ENCODE results near the gene LRRC34.

Gene LRRC34

DNA sequence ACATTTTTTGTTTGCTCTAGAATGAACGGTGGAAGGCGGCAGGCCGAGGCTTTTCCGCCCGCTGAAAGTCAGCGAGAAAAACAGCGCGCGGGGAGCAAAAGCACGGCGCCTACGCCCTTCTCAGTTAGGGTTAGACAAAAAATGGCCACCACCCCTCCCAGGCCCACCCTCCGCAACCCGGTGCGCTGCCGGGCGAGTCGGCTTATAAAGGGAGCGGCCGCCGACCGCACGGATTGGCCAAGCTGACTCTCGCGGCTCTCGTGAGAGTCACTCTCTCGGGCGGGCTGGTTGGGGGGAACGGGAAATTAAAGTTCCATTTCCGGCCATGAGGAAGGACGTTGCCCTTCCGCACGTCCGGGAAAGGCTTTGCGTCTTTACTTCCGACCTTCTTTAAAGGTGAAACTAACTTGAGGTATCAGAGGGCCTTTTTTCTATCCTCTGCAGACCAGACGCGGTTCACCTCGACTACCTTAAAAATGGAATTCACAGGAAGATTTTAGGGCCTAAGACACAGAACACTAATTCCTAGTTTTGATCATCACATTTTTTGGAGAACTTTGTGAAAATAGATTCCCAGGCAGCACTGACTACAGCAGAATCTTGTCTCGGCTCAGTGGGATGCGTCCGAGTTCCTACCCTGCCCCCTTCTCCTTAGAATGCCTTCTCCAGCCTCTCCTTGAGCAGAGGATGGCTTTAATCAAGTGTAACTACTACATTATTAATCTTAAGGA, 47.7 kb downstream of the LRRC34 start, which contains the start of gene TERC:
Gene TERC, minus strand, starts transcription at position 179 of the 731 bp plus-strand sequence.
- peak; percentile 95 for DNase-seq

DNA sequence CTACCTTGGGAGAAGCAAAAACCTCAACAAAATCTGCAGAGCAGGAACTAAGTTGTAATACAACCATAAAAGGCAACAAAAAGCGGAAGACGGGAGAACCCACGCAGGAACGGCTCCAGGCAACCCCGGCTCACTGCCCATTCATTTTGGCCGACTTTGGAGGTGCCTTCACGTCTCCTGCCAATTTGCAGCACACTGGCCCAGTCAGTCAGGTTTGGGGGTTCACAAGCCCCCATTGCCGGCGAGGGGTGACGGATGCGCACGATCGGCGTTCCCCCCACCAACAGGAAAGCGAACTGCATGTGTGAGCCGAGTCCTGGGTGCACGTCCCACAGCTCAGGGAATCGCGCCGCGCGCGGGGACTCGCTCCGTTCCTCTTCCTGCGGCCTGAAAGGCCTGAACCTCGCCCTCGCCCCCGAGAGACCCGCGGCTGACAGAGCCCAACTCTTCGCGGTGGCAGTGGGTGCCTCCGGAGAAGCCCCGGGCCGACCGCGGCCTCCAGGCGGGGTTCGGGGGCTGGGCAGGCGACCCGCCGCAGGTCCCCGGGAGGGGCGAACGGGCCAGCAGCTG, 48.3 kb downstream of the LRRC34 start:
- DNase-seq: peak; percentile 75

DNA sequence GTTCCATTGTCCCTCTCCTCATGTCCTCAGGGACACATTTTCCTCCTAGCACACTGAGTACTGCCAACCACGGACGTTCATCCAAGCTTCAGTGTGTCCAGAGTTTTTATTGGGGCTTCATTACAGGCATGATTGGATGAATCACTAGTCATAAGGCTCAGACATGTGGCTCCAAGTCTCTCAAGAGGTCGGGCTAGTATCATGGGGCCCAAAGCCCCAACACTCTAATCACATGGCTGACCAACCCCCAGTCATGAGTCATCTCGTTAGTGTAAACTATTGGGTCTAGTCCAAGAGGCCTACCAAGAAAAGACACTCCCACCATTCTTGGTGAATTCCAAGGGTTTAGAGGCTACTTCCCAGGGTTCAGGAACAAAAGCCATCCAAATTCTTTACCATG, 52.2 kb downstream of the LRRC34 start:
- DNase-seq: peak; percentile 63

DNA sequence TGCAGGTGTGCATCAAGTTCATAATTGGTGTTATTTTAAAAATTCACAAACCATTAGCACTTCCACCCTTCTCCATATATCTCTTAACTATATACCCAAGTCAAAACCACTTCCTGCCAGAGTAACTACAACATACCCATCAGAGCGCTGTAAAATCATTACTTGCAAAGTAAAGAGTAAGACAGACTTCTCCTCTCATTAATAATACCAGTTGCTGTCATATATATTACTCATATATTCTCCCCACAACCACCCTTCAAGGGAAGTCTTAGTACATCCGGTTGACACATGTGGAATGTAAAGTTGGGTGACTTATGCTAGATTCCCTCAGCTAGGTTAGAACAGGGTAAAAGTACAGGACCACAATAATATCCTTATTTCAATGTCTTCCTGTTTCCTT, 53.4 kb downstream of the LRRC34 start:
- peak; percentile 10 for DNase-seq

DNA sequence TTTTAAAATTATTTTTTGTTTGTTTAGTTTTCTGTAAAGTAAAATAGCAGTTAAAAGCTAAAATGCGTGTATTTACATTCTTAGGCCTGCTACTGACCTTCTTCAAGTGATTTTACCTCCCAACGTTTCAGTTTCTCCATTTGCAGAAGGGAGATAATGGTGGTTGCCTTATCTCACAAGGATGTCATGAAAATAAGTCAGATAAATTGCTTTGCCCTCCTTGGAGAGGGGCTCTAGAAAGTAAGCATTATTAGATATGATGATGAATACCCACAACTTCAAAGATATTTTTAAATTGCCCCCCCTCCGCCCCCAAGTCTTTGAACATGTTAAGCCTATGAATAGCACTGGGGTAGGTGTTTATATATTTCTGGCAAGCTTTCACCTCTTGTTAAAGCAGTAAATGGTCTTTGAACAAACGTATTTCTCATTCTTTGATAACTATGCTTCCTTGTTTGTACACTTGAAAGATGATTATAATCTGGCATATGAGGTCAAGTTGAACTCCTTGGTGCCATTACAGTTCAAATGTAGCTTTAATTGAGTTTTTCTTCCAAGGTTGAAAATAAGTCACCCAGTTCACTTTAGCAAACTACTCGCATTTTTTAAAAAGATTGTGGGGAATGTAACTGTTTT, 54.2 kb downstream of the LRRC34 start:
- peak; percentile 57 for DNase-seq

DNA sequence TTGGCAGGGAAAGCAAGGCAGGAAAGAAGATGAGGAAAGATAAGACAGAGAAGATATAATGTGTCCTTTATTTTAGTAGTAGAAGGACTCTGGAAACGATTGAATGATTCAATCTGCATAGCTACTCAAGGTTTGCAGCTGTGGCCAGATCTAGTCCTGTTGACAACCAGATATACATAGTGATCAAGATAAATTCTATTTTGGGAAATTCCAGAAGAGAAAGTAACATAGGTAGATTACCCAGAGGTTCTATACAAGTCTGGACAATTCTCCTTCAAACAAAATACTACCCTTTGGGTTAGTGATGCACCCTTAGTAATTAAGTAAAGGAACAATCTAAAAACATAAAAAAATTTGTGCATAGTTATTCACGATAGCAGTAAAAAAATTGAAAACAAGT, 57.2 kb downstream of the LRRC34 start:
- no peak for DNase-seq

DNA sequence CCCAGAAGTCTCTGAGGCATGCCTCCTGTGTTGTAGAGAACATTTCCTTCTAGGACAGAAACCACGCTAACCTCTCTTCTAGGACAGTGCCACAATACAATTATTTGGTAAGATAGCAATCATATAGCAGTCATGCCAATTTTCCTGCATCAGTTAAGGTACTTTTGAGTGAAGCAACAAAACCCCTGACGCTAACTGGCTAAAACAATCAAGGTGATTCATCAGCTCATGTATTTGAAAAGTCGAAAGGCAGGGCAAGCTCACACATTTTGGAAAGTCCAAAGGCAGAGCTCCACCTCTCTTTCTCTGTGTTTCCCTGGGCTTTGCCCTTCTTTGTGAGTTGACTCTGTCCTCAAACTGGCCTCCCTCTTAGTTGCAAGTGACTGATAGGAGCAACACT, 58.0 kb downstream of the LRRC34 start:
- DNase-seq: no peak

DNA sequence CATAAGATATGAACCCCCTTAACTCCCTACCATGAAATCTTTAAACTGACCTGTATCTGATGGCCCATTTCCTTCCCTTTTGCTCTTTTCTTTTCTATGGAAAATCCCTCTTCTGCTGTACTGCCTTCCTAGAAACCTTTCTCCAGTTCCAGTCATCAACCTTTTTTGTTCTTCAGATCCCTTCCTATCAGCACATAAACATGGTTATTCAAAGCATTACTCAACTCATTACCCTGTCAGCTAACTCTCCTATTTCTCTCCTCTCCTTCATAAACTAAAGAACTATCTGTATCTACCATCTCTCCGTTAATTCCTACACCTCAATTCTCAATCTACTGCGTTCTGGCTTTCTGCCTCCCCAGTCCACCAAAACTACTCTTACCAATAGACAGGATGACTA, 60.8 kb downstream of the LRRC34 start:
- no peak for DNase-seq

DNA sequence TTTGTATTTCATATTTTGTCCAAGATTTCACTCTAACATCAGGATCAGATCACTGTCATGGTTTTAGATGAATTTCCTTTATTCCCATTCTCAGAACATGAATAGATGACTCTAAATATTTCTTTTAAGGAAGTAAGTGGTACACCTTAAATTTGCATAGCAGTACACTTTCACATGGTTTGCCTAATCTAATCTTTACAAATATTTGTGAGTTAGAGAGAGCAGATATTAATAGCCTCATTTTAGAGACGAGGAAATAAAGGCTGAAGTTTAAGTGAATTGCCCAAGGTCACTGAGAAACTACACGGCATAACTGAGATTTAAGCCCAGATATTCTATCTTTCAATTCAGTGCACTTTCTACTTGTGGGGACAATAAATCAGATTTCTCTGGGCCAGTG, 62.0 kb downstream of the LRRC34 start:
- no peak for DNase-seq

DNA sequence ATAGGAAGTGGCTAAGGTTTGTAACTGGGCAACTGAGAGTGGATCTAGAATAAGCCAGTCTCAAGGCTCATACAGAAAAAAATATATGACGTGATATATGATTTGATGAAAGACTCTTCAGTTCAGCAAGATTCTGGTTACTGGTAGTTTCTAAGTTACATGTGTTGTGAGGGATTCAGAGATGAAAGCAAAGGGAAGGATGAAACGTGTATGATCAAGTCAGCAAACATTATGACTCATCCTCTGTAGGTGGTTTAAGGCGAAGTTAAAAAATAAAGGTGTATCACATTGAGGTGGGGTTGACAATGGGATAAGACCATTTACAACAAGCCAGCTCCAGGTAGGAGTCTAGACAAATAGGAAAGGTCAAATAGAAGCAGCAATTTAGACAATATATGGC, 64.0 kb downstream of the LRRC34 start:
- no peak for DNase-seq

DNA sequence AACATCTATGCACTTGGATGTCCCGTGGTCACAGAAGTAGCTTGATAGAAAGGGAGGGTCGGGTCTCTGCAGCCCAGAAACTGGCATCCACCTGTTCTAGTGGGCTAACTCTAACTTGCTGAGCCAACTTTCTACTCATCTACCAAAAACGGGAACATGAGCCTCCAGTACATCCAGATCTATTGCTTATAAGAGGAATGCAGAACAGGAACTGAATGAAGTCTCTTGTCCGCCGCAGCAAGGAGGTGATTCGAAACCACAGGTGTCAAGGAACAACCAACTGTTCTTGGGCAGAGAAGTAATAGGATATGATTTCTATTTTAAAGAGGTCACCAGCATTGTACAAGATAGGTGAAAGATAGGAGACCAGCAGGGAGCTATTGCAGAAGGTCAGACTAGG, 65.8 kb downstream of the LRRC34 start:
- DNase-seq: peak; percentile 11

DNA sequence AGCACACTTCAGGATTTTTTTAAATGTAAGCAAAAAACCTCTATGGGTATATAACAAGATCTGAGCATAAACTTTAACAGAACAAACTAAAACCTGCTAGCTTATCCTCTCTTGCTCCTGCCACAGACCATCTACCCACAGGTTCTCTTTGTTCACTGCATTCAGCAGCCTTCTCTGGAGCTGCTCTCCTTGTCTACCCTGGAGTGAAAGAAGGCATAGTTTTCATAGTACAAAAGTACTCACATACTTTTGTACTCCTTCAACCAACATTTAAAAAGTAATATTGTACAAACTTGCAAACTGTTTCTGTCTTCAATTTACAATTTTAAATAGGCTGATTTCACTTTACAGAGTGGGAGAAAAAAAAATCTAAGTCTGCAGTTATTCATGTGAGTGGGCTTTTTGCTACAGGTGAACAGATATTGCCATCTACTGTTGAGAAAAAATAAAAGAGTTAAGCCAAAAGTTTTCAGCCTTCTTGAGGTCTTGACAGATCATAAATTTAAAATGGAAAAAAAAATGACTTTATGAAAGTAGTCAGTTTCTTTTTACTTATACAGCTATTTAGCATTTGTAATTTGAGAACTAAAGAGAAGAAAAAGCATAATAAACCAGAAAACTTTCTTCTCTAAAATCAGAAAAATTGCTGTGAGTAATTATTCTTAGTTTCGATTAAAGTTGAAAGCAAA, 68.2 kb downstream of the LRRC34 start:
- peak; percentile 62 for DNase-seq
